HG02798 (cell line): ENCODE data around the gene BANP.
"Not testable (repeated sequence)": the region's sequence is repeated elsewhere in the genome, so short reads cannot be mapped to it uniquely, and the experiment has no call there.

Experiments
- ATAC-seq: cut with Tn5 transposase; IDR thresholded peaks from one replicate; pipeline ENCODE4 v1.9.1; 2021; ENCODE audit warnings: mild to moderate bottlenecking; ENCODE audit not compliant: unreplicated experiment, poor library complexity

Gene BANP

DNA sequence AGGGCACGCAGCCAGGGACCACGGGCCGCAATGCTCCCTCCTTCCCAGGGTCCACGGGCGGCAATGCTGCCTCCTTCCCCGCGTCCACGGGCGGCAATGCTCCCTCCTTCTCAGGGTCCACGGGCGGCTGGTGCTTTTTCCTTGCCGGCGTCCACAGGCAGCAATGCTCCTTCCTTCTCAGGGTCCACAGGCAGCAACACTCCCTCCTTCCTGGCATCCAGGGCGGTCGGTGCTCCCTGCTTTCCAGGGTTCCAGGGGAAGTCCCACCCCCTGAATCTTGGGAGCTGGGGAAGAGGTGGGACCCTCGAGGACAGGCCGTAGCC lies 143.0 kb downstream of the BANP start:
- ATAC-seq = not testable (repeated sequence)

DNA sequence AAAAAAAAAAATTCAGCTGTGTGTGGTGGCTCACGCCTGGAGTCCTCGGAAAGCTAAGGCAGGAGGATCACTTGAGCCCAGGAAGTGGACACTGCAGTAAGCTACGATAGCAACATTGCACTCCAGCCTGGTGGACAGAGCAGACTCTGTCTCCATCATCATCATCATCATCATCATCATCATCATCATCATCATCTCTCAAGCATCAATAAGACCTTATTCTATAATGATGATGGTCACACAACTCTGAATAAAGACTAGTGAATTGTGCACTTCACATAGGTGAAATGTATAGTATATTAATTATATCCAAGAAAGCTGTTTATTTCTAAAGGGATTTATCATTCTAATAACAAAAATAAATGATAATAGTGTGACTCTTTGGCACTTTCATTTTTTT lies 143.7 kb downstream of the BANP start:
- not testable (repeated sequence) for ATAC-seq

DNA sequence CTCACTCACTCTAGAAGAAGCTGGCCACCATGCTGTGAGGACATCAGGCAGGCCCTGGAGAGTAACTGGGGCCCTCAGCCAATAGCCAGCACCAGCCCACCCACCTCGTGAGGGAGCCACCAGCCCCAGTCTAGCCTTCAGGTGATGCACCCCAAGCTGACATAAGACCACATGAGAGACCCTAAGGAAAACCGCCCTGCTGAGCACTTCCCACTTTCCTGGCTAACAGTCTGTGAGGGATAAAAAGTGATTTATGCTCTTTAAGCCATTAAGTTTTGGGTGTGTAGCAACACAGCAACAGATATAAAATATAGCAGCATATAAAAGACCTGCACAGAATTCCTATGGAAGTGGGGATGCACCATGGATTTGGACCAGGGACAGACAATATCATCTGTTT lies 145.4 kb downstream of the BANP start:
- not testable (repeated sequence) for ATAC-seq

DNA sequence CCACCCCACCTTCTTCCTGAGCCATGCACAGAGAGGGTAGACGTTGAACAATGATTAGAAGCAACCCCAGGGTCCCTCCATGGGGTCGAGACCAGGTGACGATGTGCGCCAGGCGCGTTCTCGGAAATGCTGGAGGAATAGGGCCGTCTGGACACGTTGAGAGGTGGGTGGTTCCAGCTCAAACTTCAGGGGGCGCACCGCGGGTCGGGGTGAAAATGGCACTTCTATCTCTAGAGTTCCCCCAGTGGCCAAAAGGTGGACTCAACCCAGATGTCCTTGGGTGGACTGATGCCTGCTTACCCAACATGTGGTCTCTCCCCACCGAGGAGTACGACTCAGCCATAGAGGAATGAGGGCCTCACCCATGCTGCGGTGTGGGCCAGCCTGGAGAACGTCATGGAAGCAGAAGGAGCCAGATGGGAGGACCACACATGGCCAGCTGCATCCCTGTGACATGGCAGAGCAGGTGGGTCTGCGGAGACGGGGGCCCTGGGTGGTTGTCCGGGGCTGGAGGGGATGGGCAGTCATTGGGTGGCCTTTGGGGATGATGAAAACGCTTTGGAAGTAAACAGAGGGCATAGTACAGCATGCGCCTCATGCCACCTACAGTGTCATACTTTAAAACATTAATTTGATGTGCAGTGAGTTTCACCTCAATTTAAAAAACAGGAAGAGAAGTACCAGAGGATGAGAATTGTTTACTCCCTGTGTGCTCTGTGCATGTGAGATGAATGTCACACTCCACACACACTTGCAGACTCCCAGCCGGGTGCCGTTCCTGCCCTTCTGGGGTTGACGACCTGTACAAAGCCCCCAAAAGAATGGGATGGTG lies 147.7 kb downstream of the BANP start:
- ATAC-seq = not testable (repeated sequence)

DNA sequence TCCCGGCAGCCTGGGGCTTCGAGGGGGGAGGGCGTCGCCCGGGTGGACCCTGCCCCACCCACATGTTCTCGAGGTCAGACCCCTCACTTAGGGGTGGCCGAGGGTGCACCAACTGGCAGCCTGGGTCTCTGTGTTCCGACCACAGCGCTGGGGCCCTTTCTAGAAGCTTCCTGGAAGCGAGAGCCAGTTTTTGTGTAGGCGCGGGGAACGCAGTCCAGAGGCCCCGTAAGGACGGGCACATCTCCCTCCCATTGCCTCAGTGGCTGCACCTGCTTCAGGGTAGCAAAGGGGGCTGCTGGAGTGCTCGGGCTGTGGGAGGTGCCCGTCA lies 148.3 kb downstream of the BANP start:
- ATAC-seq = no peak

DNA sequence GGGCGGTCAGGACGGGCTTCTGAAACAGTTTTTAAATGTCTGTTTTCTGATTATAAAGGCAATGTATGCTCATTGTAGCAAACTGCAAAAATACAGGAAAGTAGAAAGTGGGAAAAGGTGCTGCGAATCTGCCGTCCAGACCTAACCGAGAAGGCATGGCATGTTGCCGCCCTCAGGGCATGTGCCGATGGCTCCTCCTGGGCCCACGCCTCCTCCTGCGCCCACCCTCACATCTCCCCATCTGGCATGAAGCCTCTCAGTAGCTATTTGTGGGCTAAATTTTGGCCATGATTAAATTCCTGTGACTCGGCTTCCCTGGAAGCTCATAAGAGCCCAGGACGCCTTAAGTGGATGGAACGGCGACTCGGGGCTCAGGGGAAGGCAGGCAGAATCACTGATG lies 148.7 kb downstream of the BANP start:
- not testable (repeated sequence) for ATAC-seq

DNA sequence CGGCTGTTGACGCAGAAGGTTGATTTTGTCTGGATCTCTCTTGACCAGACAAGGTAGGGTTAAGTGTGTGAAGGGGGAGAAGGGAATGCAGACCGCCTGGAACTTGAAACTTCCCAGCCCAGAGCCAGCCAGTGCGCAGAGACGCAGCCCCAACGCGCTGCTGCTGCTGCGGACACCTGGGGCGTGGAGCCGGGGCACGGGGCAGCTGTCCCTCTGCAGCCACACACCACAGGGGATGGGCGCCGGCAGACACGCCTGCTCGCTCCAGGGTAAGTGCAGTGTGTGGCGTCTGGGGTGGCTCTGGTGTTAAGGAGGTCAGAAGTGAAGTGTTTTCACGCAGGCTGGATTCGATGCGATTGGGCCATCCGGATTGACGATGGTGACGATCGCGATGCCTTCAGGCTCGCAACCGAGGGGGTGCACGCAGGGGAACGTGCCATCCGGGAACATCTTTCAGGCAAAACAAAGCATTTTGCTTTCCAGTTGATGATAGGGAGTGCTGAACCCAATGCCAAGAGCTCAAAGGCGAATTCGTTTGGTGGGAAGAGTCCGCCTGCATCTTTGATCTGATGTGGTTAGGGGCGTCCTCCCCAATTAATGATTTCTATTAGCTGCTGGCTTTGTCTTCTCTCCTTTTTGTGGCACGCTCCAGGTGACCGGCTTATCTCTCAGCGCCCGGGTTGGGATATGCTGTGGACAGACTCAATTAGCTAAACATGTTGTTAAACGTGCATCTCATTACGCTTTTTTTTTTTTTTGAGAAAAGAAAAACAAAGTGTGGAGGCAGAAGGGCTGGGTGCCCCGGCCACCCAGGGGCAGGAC lies 149.8 kb downstream of the BANP start:
- ATAC-seq = not testable (repeated sequence)

DNA sequence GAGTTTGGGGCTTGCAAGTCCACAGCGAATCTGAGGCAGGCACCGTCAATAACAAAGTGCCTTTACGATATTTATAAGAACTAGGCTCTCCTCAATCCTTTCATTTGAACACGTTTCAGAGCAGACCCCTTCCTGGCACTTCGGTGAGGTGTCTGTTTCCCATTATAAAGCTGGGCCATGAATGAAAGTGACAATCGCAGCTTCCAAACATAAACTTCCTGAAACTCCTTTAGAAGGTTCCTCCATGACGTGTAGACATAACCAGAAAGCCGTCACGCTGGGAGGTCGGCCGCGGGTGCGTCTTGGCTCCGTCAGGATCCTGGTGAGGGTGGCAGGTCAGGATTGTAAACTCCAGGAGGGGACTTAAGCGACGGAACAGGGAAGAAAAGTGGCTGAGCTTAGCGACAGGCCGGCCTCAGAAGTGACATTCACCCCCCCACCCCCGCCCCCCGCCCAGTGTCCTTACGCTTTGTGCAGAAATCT lies 150.4 kb downstream of the BANP start:
- ATAC-seq = not testable (repeated sequence)

DNA sequence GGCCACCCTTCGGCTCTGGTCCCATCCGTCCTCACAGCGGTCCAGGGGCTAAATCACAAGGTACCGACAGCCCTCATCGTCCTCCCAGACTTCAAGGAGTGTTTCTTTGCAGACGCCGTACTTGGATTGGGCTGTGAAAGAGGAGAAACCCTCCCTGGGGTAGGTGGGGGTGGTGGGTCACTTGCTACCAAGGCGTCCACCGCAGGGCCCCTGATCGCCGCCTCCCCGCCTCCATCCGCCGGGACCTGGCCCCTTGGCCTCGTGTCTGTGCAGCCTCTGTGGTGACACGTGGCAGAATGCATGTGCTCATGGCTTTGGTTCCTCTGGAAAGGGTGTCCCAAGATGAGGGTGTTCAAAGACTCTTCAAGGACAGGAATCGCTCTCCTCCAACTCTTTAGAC lies 151.4 kb downstream of the BANP start:
- ATAC-seq = no peak

DNA sequence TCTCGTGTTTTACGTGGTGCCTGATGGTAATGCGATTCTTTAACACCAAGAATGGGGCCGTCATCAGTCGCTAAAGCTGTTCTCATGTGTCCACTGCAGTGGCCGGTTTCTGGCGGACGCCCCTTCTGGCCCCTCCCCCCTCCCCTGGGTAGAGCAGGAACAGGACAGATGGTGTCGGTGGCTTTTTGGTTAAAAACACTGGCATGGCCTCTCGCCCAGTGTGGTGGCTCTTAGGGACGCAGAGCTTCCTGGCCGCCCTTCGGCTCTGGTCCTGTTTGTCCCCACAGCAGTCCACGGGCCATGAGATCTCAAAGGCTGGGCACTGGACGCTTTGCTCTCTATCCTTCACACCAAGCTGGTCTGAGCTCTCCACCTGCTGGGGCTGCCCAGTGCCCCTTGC lies 151.8 kb downstream of the BANP start:
- ATAC-seq = no peak

DNA sequence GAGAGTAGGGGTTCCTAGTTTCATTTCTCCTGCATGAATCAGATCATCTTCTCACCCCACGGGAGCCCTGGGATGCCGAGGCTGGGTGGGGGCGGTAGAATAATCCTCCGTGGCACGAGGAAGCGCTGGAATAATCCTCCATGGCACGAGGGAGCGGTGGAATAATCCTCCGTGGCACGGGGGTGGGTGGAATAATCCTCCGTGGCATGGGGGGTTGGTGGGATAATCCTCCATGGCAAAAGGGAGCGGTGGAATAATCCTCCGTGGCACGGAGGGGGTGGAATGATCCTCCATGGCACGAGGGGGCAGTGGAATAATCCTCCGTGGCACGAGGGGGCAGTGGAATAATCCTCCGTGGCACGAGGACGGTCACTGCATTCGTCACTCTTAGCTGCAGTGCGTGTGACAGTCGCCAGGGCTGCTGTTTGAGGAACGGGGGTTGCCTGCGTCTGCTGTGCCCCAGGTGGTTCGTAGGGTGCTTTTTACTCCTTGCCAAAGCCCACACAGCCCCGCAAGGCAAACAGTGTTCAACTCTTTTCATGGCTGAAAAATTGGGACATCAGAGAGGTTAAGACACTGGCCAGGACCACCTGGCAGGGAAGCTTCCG lies 152.5 kb downstream of the BANP start:
- ATAC-seq = no peak

DNA sequence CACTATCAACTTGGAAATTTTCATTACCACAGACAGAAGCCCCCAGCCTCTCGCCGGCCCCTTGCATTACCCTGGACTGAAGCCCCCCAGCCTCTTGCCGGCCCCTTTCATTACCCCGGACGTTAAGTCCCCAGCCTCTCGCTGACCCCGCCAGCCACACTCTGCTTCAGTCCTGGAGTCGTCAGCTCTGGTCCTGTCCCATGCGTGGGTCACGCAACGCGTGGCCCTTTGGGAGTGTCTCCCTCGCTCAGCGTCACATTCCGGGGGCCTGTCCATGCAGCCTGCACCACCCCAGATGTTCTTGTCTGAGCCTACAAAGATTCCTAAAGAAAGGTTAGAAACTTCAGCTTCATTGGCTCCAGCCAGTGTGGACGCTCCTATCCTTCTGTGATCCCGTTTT lies 153.1 kb downstream of the BANP start:
- not testable (repeated sequence) for ATAC-seq

DNA sequence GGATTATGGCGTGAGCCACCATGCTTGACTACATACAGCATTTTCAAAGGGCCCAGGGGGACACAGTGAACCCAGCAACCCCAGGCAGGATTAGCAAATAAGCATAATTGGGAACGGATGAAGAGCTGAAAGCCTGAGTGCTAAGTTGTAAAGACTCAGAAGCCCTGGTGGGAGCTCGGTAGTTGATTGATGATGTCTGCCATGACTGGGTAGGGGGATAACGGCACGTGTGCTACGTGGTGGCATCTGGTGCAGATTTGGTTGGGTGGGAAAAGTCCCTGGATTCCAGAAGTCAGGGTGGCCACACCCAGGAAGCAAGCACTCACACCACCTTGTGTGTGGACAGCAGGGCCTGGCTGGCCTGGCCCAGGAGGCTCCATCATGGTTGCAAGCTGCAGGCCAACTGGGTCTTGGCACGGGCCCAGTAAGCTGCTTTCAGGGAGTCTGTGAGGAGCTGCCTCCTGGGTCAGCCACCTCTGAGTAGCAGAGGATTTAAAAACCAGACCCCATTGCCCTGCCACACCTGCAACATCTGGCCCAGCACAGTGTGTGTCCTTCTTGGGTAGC lies 154.4 kb downstream of the BANP start:
- ATAC-seq = not testable (repeated sequence)

DNA sequence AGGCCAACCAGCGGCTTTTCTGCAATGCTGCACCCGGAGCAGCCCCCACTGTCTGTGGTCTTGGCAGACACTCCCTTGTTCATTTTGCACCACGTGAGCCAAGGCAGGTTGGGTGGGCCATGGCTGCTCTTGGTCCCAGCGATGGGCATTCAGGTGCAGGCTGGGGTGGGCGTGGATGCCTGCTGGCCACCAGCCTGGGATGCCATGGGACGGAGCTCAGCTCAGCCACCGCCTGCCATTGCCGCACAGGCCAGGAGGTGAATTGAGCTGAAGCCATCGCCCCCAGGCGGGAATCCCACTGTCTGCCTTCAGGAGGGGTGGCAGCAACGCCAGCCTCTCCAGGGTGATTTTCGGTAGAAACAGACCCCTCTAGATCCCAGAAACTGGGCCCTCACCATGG lies 155.3 kb downstream of the BANP start:
- not testable (repeated sequence) for ATAC-seq

DNA sequence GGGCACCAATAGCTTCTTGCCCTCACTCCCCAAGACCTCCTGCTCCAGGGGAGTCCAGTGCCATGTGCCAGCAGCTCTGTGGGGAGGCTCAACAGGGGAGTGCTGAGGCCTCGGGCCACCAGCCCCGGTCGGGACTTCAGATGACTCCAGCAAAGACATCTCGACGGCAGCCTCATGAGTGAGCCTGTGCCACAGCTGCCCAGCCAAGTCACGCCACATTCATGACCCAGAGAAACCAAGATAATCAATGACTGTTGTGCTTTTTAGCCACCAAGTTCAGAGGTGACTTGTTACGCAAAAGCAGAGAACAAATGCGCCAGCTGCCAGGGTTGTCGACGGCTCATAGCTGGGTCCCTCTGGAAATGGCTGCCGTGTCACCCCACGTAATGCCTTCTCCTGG lies 157.5 kb downstream of the BANP start:
- ATAC-seq = no peak

DNA sequence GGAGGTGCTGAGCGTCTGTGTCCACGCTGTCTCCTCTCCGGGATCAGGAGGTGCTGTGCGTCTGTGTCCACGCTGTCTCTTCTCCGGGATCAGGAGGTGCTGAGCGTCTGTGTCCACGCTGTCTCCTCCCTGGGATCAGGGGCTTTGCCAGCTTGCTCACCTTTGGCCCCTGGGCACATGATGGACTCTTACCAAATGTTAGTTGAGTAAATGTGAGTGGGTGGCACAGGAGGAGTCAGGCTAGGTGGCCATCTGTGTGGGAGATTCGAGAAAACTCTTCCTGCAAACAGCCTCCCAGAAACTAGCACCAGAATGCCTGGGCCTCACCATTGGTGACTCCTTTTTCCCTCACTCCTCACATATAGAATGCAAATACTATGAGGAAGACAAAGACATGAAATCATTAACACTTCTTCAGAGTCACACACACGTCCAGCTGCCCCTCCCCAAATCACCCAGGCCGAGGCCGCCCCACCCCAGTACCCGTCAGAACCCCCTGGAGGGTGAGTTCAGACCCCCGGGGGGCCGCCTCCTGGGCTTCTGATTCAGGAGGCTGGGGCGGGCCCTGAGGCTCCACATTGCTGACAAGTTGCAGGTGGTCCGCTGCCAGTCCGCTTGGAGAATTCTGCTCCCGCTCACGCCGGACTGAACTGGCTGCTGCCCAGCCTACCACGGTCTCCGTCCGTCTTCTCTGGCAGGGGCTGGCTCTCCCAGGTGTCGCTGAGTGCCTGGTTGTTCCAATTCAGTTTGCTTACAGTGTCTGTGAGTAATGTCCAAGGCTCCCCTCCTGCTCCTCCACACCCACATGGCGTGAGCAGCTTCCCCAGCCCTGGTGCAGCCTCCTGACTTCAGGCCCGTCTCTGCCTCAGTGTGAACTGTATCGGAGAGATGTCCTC lies 158.7 kb downstream of the BANP start:
- not testable (repeated sequence) for ATAC-seq

DNA sequence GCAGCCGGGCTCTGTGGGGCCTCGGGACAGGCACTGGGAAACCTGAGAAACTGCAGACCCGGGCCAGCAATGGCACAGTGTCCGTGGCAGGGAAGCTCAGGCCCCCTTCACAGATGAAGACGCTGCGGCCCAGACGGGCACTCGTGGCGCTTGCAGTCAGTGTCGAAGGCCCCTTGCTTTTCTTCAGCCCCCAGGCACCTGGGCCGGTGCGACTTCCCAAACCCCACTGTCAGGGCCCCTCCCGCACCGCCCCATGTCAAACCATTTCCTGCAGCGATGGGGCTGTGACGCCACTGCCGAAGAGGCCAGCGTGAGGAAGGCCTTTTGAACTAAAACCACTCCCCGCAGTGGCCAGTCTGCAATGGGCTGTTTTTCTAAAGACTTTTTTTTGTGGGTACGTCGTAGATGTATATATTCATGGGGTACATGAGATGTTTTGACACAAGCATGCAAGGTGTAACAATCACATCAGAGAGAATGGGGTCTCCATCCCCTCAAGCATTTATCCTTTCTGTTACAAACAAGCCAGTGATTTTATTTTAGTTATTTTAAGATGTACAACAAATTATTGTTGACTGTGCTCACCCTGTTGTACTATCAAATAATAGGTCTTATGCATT lies 159.8 kb downstream of the BANP start:
- ATAC-seq = not testable (repeated sequence)

DNA sequence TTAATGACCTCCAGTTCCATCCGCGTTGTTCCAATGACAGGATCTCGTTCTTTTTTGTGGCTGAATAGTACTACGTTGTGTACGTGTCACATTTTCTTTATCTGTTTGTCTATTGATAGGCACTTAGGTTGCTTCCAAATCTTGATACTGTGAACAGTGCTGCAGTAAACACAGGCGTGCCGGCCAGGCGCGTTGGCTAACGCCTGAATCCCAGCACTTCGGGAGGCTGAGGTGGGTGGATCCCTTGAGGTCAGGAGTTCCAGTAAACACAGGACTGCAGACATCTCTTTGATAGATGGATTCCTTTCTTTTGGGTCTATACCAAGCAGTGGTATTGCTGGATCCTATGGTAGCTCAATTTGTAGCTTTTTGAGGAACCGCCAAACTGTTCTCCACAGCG lies 160.7 kb downstream of the BANP start:
- not testable (repeated sequence) for ATAC-seq

DNA sequence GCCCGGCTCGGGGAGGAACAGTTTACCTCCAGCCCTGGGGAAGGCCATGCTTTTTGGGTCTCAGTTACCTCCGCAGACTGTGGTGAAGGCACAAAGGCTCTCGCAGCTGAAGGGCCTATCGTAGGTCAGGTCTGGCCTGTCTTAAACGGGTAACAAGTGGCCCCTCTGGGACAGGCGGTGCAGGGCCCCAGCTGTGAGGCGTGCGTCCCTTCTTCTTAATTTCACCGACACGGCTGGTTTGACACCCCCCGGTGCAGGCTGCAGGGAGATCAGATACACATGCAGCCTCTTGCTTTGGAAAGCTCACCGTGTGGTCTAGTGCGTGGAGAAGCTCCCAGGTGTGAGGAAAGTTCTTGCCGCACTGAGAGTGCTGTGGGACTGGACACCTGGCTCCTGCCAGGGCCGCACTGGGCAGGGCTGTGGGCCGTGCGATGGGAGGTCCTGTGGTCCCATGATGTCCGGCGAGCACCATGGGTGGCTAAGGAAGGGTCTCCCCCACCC lies 162.4 kb downstream of the BANP start:
- ATAC-seq = no peak
